Mucosa of rectum (tissue), 2 donors: ENCODE data around the gene RFX2.

Experiments used
- H3K27ac ChIP-seq, 2 donors: one replicate each; pipeline ENCODE4 v1.7.0; 2013; ENCODE audit warnings: inconsistent platforms in 2 of 2, low read depth in 2 of 2, low read length in 2 of 2
- H3K27me3 ChIP-seq, 2 donors: one replicate each; pipeline ENCODE4 v1.7.0; 2013; ENCODE audit warnings: low read length in 2 of 2; ENCODE audit not compliant: control insufficient read depth in 2 of 2, insufficient read depth in 2 of 2
- H3K36me3 ChIP-seq, 2 donors: one replicate each; pipeline ENCODE4 v1.7.0; 2013; ENCODE audit warnings: low read length in 2 of 2; ENCODE audit not compliant: control insufficient read depth in 2 of 2, insufficient read depth in 2 of 2
- H3K4me1 ChIP-seq, 2 donors: one replicate each; pipeline ENCODE4 v1.7.0; 2013; ENCODE audit warnings: low read length in 2 of 2, mild to moderate bottlenecking in 1 of 2; ENCODE audit not compliant: control insufficient read depth in 2 of 2, insufficient read depth in 2 of 2
- H3K4me3 ChIP-seq, 2 donors: one replicate each; pipeline ENCODE4 v1.7.0; 2013; ENCODE audit warnings: low read length in 2 of 2
- H3K9ac ChIP-seq, 2 donors: one replicate each; pipeline ENCODE4 v1.7.0; 2013; ENCODE audit warnings: low read length in 2 of 2, low read depth in 1 of 2, mild to moderate bottlenecking in 1 of 2
- H3K9me3 ChIP-seq, 2 donors: one replicate each; pipeline ENCODE4 v1.7.0; 2013; ENCODE audit warnings: low read length in 2 of 2; ENCODE audit not compliant: control insufficient read depth in 2 of 2
- donor health status: healthy.
- donor health status: Normal muscosa, but diverticular disease.

RFX2 gene

GRCh38 chr19:6110360-6110977 lies at the start of gene RFX2:
RFX2 (minus strand) TSS chr19:6110500; CDS start chr19:6047496, 63,004 bp downstream.
- peak within 1 kb of the TSS; percentile 63 to 68 for H3K27ac ChIP-seq
- H3K9me3 ChIP-seq = no peaks in the 10 kb centered on the region
- peak within 1 kb of the TSS; percentile 72 to 78 for H3K4me3 ChIP-seq
- H3K4me1 ChIP-seq = peaks cover 8 to 11% of the 10 kb centered on the region in 2 donors
- H3K36me3 ChIP-seq = no peaks in the 10 kb centered on the region
- H3K9ac ChIP-seq = peak within 1 kb of the TSS; percentile 72 to 83
- no peaks in the 10 kb centered on the region for H3K27me3 ChIP-seq

- Histone ChIP-seq H3K27me3 (no peaks in the 10 kb centered on the region), H3K9me3 (no peaks in the 10 kb centered on the region), H3K27ac (no peak overlapping the region), H3K4me3 (no peak overlapping the region), H3K9ac (no peak overlapping the region), H3K4me1 (peaks cover 0 to 6% of the 10 kb centered on the region in 2 donors), H3K36me3 (no peaks in the 10 kb centered on the region)
Measured at GRCh38 chr19:6156033-6156432, 45.7 kb upstream of the RFX2 start.

DNA sequence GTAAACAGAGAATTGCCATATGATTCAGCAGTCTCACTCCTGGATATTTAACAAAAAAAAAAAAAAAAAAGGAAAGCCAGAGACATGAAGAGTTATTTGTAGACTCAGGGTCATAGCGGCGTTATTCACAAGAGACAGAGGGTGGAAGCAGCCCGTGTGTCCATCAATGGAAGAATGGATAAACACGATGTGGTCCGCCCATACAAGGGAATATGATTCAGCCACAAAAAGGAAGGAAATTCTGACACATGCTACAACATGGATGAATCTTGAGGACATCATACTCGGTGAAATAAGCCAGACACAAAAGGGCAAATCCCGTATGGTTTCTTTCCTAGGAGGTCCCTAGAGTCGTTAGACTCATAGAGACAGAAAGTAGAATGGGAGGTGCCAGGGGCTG lies 40.0 kb upstream of the RFX2 start:
- no peak overlapping the region for H3K9ac ChIP-seq
- no peak overlapping the region for H3K27ac ChIP-seq
- no peaks in the 10 kb centered on the region for H3K27me3 ChIP-seq
- no peaks in the 10 kb centered on the region for H3K9me3 ChIP-seq
- no peak overlapping the region for H3K4me3 ChIP-seq
- H3K36me3 ChIP-seq = no peaks in the 10 kb centered on the region
- no peaks in the 10 kb centered on the region for H3K4me1 ChIP-seq

DNA sequence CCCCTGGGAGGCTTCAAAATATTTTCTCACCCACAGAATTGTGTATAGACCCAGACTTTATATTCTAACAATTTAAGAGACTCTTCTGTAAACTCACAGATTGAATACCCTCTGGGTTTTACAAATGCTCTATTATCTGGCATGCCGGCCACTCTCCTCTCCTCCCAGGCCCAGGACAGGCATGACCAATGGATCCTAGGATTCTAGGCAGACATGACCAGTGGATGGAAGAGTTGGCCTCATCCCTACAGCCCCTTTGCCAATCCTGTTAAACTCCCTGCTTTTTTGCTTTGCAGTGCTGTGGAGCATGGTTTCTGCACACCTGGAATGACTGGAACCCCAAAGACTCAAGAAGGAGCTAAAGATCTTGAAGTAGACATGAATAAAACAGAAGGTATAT lies 30.9 kb upstream of the RFX2 start:
- Histone ChIP-seq H3K4me1 (no peaks in the 10 kb centered on the region), H3K27ac (no peak overlapping the region), H3K36me3 (no peaks in the 10 kb centered on the region), H3K9me3 (no peaks in the 10 kb centered on the region), H3K27me3 (no peaks in the 10 kb centered on the region), H3K9ac (no peak overlapping the region), H3K4me3 (no peak overlapping the region)

GRCh38 chr19:6138511-6138910 lies 28.2 kb upstream of the RFX2 start:
- Histone ChIP-seq H3K27me3 (no peaks in the 10 kb centered on the region), H3K9me3 (no peaks in the 10 kb centered on the region), H3K36me3 (no peaks in the 10 kb centered on the region), H3K4me1 (no peaks in the 10 kb centered on the region), H3K4me3 (no peak overlapping the region), H3K27ac (no peak overlapping the region), H3K9ac (no peak overlapping the region)

- H3K9ac ChIP-seq = no peak overlapping the region
- no peaks in the 10 kb centered on the region for H3K36me3 ChIP-seq
- no peak overlapping the region for H3K27ac ChIP-seq
- H3K4me3 ChIP-seq = no peak overlapping the region
- no peaks in the 10 kb centered on the region for H3K4me1 ChIP-seq
- no peaks in the 10 kb centered on the region for H3K9me3 ChIP-seq
- peaks cover 0 to 2% of the 10 kb centered on the region in 2 donors for H3K27me3 ChIP-seq
Measured at GRCh38 chr19:6138066-6138465, 27.8 kb upstream of the RFX2 start.

- Histone ChIP-seq H3K4me1 (no peaks in the 10 kb centered on the region), H3K9me3 (no peaks in the 10 kb centered on the region), H3K4me3 (no peak overlapping the region), H3K36me3 (no peaks in the 10 kb centered on the region), H3K27me3 (peaks cover 0 to 6% of the 10 kb centered on the region in 2 donors), H3K27ac (no peak overlapping the region), H3K9ac (no peak overlapping the region)
Measured at GRCh38 chr19:6133231-6133630, 22.9 kb upstream of the RFX2 start.

DNA sequence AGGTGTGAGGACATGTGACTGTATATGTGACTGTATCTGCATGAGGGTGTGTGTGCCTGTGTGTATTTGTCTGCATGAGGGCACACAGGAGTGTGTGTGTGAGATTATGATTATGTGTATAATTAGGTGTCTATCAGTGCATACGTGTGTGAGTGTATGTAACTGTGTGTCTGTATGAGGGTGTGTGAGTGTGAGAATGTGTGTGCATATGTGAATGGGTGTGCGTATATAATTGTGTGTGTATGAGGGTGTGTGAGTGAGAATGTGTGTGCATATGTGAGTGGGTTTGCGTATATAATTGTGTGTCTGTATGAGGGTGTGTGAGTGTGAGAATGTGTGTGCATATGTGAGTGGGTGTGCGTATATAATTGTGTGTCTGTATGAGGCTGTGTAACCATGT lies 22.2 kb upstream of the RFX2 start:
- H3K9ac ChIP-seq = no peak overlapping the region
- no peaks in the 10 kb centered on the region for H3K4me1 ChIP-seq
- H3K4me3 ChIP-seq = no peak overlapping the region
- H3K27me3 ChIP-seq = peaks cover 0 to 6% of the 10 kb centered on the region in 2 donors
- H3K36me3 ChIP-seq = no peaks in the 10 kb centered on the region
- no peaks in the 10 kb centered on the region for H3K9me3 ChIP-seq
- no peak overlapping the region for H3K27ac ChIP-seq

GRCh38 chr19:6127716-6128335 lies 17.5 kb upstream of the RFX2 start:
- H3K4me1 ChIP-seq = no peaks in the 10 kb centered on the region
- H3K27ac ChIP-seq = no peak overlapping the region
- no peak overlapping the region for H3K9ac ChIP-seq
- H3K27me3 ChIP-seq = peaks cover 0 to 3% of the 10 kb centered on the region in 2 donors
- no peaks in the 10 kb centered on the region for H3K9me3 ChIP-seq
- H3K36me3 ChIP-seq = no peaks in the 10 kb centered on the region
- no peak overlapping the region for H3K4me3 ChIP-seq

DNA sequence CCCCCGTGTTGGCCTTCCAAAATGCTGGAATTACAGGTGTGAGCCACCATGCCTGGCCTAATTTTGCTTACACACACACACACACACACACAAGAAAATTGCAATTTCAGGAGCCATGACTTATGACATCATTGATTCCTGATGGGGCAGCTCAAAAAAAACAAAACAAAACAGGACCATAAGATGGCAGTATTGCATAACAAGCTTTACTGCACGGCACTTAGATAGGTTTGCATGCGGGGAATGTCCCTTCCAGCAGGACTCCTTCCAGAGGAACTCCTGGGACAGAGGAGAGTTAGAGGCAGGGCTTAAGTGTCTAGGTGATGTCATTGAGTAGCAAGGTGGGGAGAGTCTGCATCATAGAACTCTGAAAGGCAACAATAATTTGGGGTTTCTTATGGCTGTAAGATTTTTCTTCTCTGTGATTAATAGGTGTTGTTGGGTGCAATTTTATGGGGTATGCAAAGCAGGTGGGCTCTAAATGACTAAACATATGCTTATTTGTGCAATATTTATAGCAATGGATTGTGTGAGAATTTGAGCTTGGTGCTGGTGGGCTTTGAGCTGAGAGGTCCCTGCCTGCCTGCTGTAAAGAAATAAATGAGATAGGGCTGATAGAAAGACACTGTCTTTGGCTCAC lies 16.2 kb upstream of the RFX2 start:
- H3K27me3 ChIP-seq = peaks cover 0 to 3% of the 10 kb centered on the region in 2 donors
- no peaks in the 10 kb centered on the region for H3K4me1 ChIP-seq
- no peak overlapping the region for H3K27ac ChIP-seq
- no peak overlapping the region for H3K9ac ChIP-seq
- H3K9me3 ChIP-seq = no peaks in the 10 kb centered on the region
- no peak overlapping the region for H3K4me3 ChIP-seq
- H3K36me3 ChIP-seq = no peaks in the 10 kb centered on the region
